ENCODE measurements around the gene FKBP10. TPM values are rescaled to one million over a fixed set of nuclear protein-coding genes. Genes with fewer than 3 reads are reported as not detected.

Gene FKBP10
- total RNA-seq, 1 experiment from 2014 or later, result 143 TPM

DNA sequence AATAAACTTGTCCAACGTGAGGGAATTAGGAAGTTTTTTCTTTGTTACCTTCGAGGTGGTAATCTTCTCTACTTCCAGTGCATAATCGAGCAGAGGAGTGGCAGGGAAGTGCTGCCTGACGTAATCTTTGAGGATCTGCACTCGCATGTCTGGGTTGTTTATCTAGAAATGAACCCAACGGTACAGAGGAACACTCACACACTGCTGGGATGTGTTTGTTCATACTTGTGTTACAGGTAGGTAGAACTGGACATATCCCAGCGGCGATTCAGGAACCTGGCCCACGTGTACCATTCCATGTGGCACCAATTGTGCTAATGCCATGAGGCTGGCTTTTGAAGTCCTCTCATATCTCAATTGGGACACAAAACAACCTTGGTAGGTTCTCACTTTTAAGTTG lies 56.6 kb downstream of the FKBP10 start:
- Histone ChIP-seq H3K9me3 (ENCODE audit: insufficient read depth, low read depth) (no peaks in the 10 kb centered on the region), H3F3A (ENCODE audit: insufficient read depth, low read depth) (peaks cover 37% of the 10 kb centered on the region; the same call in 1 of the 2 replicates), H2AFZ (no peak overlapping the region), H3K79me2 (ENCODE audit: low read depth) (peaks cover 6% of the 10 kb centered on the region), H3K9me2 (ENCODE audit: insufficient read depth) (no peaks in the 10 kb centered on the region), H3K4me3 (no peak overlapping the region), H3K27me3 (ENCODE audit: insufficient read depth, low read depth) (no peaks in the 10 kb centered on the region), H3K4me1 (replicated peaks; ENCODE audit: insufficient read depth) (no peaks in the 10 kb centered on the region), H3K27ac (no peak overlapping the region), H3K4me2 (no peak overlapping the region), H4K20me1 (ENCODE audit: insufficient read depth) (no peaks in the 10 kb centered on the region), H3K36me3 (ENCODE audit: low read depth) (peaks cover 4% of the 10 kb centered on the region)
- DNase-seq, result no peak
- intact Hi-C loops (cut with micrococcal nuclease; ENCODE audit: unreplicated experiment), result loop anchor here (10.0 kb wide), 1 partner anchor 135 kb away; the partner anchor contains the start of gene HAP1
- ChIA-PET POLR2A (ENCODE audit: unreplicated experiment) (no interaction called here), CTCF (no interaction called here)
- no TSS peak for BruUV-seq (replicated peaks)
- TF ChIP-seq, protein P1, sequence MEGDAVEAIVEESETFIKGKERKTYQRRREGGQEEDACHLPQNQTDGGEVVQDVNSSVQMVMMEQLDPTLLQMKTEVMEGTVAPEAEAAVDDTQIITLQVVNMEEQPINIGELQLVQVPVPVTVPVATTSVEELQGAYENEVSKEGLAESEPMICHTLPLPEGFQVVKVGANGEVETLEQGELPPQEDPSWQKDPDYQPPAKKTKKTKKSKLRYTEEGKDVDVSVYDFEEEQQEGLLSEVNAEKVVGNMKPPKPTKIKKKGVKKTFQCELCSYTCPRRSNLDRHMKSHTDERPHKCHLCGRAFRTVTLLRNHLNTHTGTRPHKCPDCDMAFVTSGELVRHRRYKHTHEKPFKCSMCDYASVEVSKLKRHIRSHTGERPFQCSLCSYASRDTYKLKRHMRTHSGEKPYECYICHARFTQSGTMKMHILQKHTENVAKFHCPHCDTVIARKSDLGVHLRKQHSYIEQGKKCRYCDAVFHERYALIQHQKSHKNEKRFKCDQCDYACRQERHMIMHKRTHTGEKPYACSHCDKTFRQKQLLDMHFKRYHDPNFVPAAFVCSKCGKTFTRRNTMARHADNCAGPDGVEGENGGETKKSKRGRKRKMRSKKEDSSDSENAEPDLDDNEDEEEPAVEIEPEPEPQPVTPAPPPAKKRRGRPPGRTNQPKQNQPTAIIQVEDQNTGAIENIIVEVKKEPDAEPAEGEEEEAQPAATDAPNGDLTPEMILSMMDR (conservative IDR thresholded peaks at IDR 0.05), result no peak
- no peak for TF ChIP-seq EZH2 (IDR thresholded peaks at IDR 0.05; ENCODE audit: low read depth)

DNA sequence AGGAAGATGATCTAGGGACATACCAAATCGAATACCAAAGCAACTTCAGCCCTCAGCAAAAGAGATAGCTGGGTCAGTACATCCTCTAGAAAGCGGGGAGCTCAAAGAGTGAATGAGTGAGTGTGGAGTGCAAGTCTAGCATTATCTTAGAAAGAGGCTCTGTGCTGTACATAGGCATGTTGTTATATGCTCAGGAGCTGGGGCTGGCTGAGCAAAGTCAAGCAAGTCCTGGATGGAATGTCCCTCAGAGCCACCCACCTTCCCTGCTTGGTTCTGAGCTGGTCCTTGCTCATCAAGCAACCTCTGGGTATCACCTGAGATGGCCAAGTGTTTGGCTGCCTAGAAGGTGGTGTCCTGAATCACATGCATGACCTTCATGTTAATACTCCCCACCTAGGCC lies 57.3 kb downstream of the FKBP10 start:
- intact Hi-C loops (cut with micrococcal nuclease; ENCODE audit: unreplicated experiment), result no loop called here
- no peak for DNase-seq
- no peaks in the 10 kb centered on the region for H3K9me2 ChIP-seq (ENCODE audit: insufficient read depth)
- H3K4me1 ChIP-seq (replicated peaks; ENCODE audit: insufficient read depth), result no peaks in the 10 kb centered on the region
- H3K4me3 ChIP-seq, result no peak overlapping the region
- POLR2A ChIA-PET (ENCODE audit: unreplicated experiment), result no interaction called here
- H3F3A ChIP-seq (ENCODE audit: insufficient read depth, low read depth), result peaks cover 37% of the 10 kb centered on the region; the same call in 1 of the 2 replicates
- CTCF ChIA-PET, result no interaction called here
- no peaks in the 10 kb centered on the region for H3K9me3 ChIP-seq (ENCODE audit: insufficient read depth, low read depth)
- no peaks in the 10 kb centered on the region for H4K20me1 ChIP-seq (ENCODE audit: insufficient read depth)
- TF ChIP-seq, protein P1 (conservative IDR thresholded peaks at IDR 0.05), result no peak
- no peak overlapping the region for H3K4me2 ChIP-seq
- H3K27me3 ChIP-seq (ENCODE audit: insufficient read depth, low read depth), result no peaks in the 10 kb centered on the region
- no peaks in the 10 kb centered on the region for H3K79me2 ChIP-seq (ENCODE audit: low read depth)
- no peak overlapping the region for H3K27ac ChIP-seq
- no TSS peak for BruUV-seq (replicated peaks)
- H3K36me3 ChIP-seq (ENCODE audit: low read depth), result peaks cover 4% of the 10 kb centered on the region
- H2AFZ ChIP-seq, result no peak overlapping the region

DNA sequence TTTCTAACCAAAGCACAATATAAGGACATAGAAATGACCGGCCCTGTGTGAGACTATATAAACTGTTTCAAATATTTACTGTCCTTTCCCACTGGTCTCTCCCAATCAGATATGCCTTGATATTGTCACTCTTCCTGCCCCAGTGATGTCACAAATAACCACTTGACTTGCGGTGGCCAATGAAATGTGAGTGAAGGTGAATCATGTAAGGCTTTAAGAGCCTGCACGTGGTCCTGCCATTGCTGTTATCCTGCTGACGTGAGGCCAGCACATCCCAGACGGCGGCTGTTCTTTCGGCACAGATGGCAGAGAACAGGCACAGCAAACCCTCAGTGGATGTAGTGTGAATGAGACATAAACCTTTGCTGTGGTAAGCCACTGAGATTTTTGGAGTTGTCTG lies 57.8 kb downstream of the FKBP10 start:
- Histone ChIP-seq H4K20me1 (ENCODE audit: insufficient read depth) (no peaks in the 10 kb centered on the region), H3K4me1 (replicated peaks; ENCODE audit: insufficient read depth) (no peaks in the 10 kb centered on the region), H3K4me2 (no peak overlapping the region), H3F3A (ENCODE audit: insufficient read depth, low read depth) (peaks cover 37% of the 10 kb centered on the region; the same call in 1 of the 2 replicates), H3K36me3 (ENCODE audit: low read depth) (peaks cover 4% of the 10 kb centered on the region), H3K79me2 (ENCODE audit: low read depth) (no peaks in the 10 kb centered on the region), H3K27me3 (ENCODE audit: insufficient read depth, low read depth) (no peaks in the 10 kb centered on the region), H3K4me3 (no peak overlapping the region), H3K27ac (no peak overlapping the region), H3K9me2 (ENCODE audit: insufficient read depth) (no peaks in the 10 kb centered on the region), H3K9me3 (ENCODE audit: insufficient read depth, low read depth) (no peaks in the 10 kb centered on the region), H2AFZ (no peak overlapping the region)
- ChIA-PET POLR2A (ENCODE audit: unreplicated experiment) (no interaction called here), CTCF (interaction anchor here (0.7 kb wide), 1 partner anchor 10 kb away, joined by 6 read pairs; no protein-coding TSS in a partner anchor)
- no TSS peak for BruUV-seq (replicated peaks)
- TF ChIP-seq, protein P1 (conservative IDR thresholded peaks at IDR 0.05), result no peak
- TF ChIP-seq EZH2 (IDR thresholded peaks at IDR 0.05; ENCODE audit: low read depth), result no peak
- intact Hi-C loops (cut with micrococcal nuclease; ENCODE audit: unreplicated experiment), result no loop called here
- no peak for DNase-seq
